Right lobe of liver (tissue), 6 donors: Measurements from ENCODE around the gene VSIG1. TPM values are rescaled to one million over a fixed set of nuclear protein-coding genes. Genes with fewer than 3 reads are reported as not detected.

ENCODE experiments used
- ATAC-seq, 4 donors: fragments of 200-7000 bp; cut with Tn5 transposase; one replicate each; pipeline ENCODE4 v1.9.1; 2020; ENCODE audit warnings: mild to moderate bottlenecking in 4 of 4, moderate library complexity in 4 of 4
- DNase-seq, 3 donors: peaks; one replicate each; pipeline ENCODE4 v3.0.0-alpha.2; 2020
- H3K27ac ChIP-seq, 3 donors: fragments of 200-600 bp; one replicate each; pipeline ENCODE4 v1.8.0; 2022
- H3K27me3 ChIP-seq, 2 donors: fragments of 200-600 bp; one replicate each; pipeline ENCODE4 v1.8.0; 2022
- H3K36me3 ChIP-seq, 4 donors: fragments of 200-600 bp; sonication (generic) in 1 of 4; one replicate each; pipeline versions ENCODE4 v1.5.1 to v1.8.0; 2017 to 2022; ENCODE audit warnings: control low read depth in 1 of 4
- H3K4me1 ChIP-seq, 4 donors: fragments of 200-600 bp; sonication (generic) in 1 of 4; one replicate each; pipeline versions ENCODE4 v1.5.1 to v1.8.0; 2017 to 2022; ENCODE audit warnings: control low read depth in 1 of 4
- H3K4me3 ChIP-seq, 3 donors: fragments of 200-600 bp; one replicate each; pipeline ENCODE4 v1.8.0; 2022
- H3K9me3 ChIP-seq, 4 donors: fragments of 200-600 bp; sonication (generic) in 1 of 4; one replicate each; pipeline versions ENCODE4 v1.5.1 to v1.8.0; 2017 to 2022; ENCODE audit warnings: control low read depth in 1 of 4
- CTCF ChIP-seq, 4 donors: fragments of 200-600 bp in 3 of 4; fragments of 450-650 bp in 1 of 4; IDR thresholded peaks; one replicate each; pipeline versions ENCODE4 v1.5.1 to v1.8.0; 2016 to 2022; ENCODE audit warnings: antibody characterized with exemption in 4 of 4, mild to moderate bottlenecking in 2 of 4
- POLR2A ChIP-seq: fragments of 450-650 bp; IDR thresholded peaks from one replicate; pipeline ENCODE4 v1.6.1; 2017; ENCODE audit warnings: antibody characterized with exemption, mild to moderate bottlenecking
- WGBS: methylation state at CpG from one replicate; pipeline ENCODE4 v1.1.6; 2018; ENCODE audit warnings: low coverage, low lambda C conversion rate; ENCODE audit not compliant: insufficient coverage; ENCODE audit errors: missing lambda C conversion rate; 5-methylcytosine and 5-hydroxymethylcytosine counted together
- intact Hi-C, 2 donors: fragments of 100-400 bp; cut with DNase I; formaldehyde crosslinking; loops; one replicate each; pipeline versions ENCODE4 v1.11.2 to v1.14.1; 2022
- total RNA-seq, 6 experiments: library from RNA; depleted of rRNA in 2 of 6; stranded (reverse); fragments of >200 nt in 2 of 6; fragmentation: NEBNext Ultra II Directional in 3 of 6; extraction: Animal tissue kit (Norgen Biotek cat#: 25700) in 3 of 6; gene quantifications; one replicate each; pipeline versions ENCODE4 v1.1.0 to v1.2.4, GENCODE V29; 2016 to 2023
- donor health status: DM: no; HTN: yes; CAD: no.
- donor health status: DM: no; HTN: no; CAD: no.
- donor health status: DM: no; HTN: no; CAD: no.
- donor health status: DM: no; HTN: yes; CAD: no.
- donor health status: DM: no; HTN: yes; CAD: no.

VSIG1 gene
- total RNA-seq, 6 experiments from 2014 or later = not detected

GRCh38 chrX:108018656-108019381 is 26.0 kb upstream of the VSIG1 start:
- ATAC-seq (no peak), DNase-seq (no peak)
- H3K36me3 ChIP-seq = no peaks in the 10 kb centered on the region
- no peaks in the 10 kb centered on the region for H3K9me3 ChIP-seq
- no peak for TF ChIP-seq POLR2A
- TF ChIP-seq CTCF (IDR thresholded peaks at IDR 0.05) = no peak
- intact Hi-C loops = no loop called here
- H3K27ac ChIP-seq = no peak overlapping the region
- no peaks in the 10 kb centered on the region for H3K4me1 ChIP-seq
- 50% methylated on average over 1 of the region's 4 CpGs for WGBS
- H3K27me3 ChIP-seq = no peaks in the 10 kb centered on the region
- H3K4me3 ChIP-seq = no peak overlapping the region

GRCh38 chrX:108019382-108019875 is 25.4 kb upstream of the VSIG1 start:
- ATAC-seq = no peak
- 14% methylated on average over 1 of the region's 3 CpGs for WGBS
- TF ChIP-seq CTCF (IDR thresholded peaks at IDR 0.05) (no peak), POLR2A (no peak)
- no peaks in the 10 kb centered on the region for H3K4me1 ChIP-seq
- DNase-seq = no peak
- intact Hi-C loops = no loop called here
- no peaks in the 10 kb centered on the region for H3K36me3 ChIP-seq
- no peaks in the 10 kb centered on the region for H3K9me3 ChIP-seq
- H3K27me3 ChIP-seq = no peaks in the 10 kb centered on the region
- H3K4me3 ChIP-seq = no peak overlapping the region
- H3K27ac ChIP-seq = no peak overlapping the region

- H3K4me1 ChIP-seq = no peaks in the 10 kb centered on the region
- DNase-seq (no peak), ATAC-seq (peak; percentile 46 to 64 (median 64))
- TF ChIP-seq POLR2A = no peak
- TF ChIP-seq CTCF (IDR thresholded peaks at IDR 0.05) = peak; percentile 39 to 59 (median 56)
- no peaks in the 10 kb centered on the region for H3K36me3 ChIP-seq
- 4% methylated on average over 2 of the region's 2 CpGs for WGBS
- no peaks in the 10 kb centered on the region for H3K9me3 ChIP-seq
- intact Hi-C loops = no loop called here
- no peak overlapping the region for H3K4me3 ChIP-seq
- no peaks in the 10 kb centered on the region for H3K27me3 ChIP-seq
- no peak overlapping the region for H3K27ac ChIP-seq
Observed at GRCh38 chrX:108020631-108021030, 24.2 kb upstream of the VSIG1 start.

GRCh38 chrX:108022491-108023089 is 22.3 kb upstream of the VSIG1 start:
- intact Hi-C loops = no loop called here
- no peaks in the 10 kb centered on the region for H3K4me1 ChIP-seq
- H3K4me3 ChIP-seq = no peak overlapping the region
- WGBS = 50% methylated on average over 1 of the region's 1 CpG
- no peaks in the 10 kb centered on the region for H3K27me3 ChIP-seq
- DNase-seq (no peak), ATAC-seq (no peak)
- H3K36me3 ChIP-seq = no peaks in the 10 kb centered on the region
- no peak overlapping the region for H3K27ac ChIP-seq
- TF ChIP-seq POLR2A = no peak
- no peaks in the 10 kb centered on the region for H3K9me3 ChIP-seq

GRCh38 chrX:108025376-108025775 is 19.5 kb upstream of the VSIG1 start:
- Histone ChIP-seq H3K4me1 (no peaks in the 10 kb centered on the region), H3K4me3 (no peak overlapping the region), H3K9me3 (no peaks in the 10 kb centered on the region), H3K36me3 (no peaks in the 10 kb centered on the region), H3K27ac (no peak overlapping the region), H3K27me3 (no peaks in the 10 kb centered on the region)
- WGBS = 95% methylated on average over 1 of the region's 1 CpG
- TF ChIP-seq POLR2A (no peak), CTCF (IDR thresholded peaks at IDR 0.05) (no peak)
- no peak for DNase-seq
- ATAC-seq = no peak
- intact Hi-C loops = no loop called here
